GM21529 (cell line): ENCODE results near the gene PRRC2C.

Source experiments
- ATAC-seq: cut with Tn5 transposase; IDR thresholded peaks from one replicate; pipeline ENCODE4 v1.9.1; 2021; ENCODE audit not compliant: unreplicated experiment

Gene PRRC2C

DNA sequence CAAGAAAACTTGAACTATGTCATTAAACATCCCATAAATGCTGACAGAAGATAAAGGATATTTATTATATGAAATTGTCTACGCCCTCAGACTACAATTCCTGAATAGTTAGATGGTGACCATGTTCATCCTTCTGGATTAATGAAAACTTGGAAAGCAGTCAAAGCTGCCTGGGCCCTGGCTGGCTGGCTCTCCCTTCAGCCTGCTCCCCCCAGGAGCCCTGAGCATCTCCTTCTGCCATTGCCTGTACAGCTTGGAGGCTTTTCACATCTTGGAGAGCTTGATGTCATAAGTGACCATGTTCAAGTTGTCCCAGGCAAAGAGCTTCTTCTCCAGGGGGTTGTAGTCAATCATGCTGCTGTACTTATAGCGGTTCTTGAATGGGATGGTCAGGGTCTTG is 150.3 kb downstream of the PRRC2C start:
- no peak for ATAC-seq

DNA sequence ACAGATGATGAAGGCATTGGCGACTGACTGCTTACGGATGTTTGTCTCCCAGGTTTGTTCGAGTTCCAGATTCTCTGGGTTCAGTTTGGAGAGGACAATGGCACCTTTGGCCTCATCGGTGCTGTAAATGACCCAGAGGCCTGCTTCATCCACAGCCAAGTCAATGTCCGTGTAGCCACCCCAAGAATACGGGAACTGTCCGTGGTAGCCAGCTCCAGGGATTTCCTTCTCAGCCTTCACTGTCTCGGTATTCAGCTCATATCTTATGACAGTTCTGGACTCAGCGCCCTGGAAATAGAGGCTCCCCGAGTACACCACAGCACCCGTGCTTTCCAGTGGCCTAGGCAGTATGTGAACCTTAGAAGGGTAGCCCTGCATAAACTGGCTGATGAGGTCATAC is 150.8 kb downstream of the PRRC2C start:
- no peak for ATAC-seq

DNA sequence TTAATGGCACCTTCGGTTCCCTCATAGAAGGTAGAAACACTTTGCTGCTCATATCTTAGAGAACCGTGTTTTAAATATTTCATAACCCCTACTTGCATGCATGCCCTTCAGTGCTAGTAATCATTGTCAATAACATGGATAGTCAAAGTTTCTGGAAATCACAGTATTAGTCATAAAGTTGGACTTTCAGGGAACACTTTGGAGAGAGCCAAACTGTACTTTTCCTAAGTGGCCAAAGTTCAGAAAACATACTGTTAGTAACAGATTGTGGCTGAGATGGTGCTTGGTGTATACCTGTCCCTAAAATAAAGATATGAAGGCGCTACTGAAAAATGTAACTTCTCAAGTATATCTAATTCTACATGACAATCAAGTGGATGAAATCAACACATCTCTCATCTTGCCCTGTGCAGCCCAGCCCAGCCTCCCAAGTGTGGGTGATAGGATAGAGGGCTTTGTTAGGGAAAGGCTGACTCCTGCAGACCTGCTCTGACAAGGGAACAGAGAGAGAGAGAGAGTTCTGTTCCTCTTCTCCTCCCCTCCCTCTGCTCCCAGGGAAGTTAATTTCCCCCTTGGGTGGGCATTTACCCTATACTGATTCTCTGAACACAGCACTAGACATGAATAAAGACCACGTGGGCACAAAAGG is 152.7 kb downstream of the PRRC2C start:
- no peak for ATAC-seq

- no peak for ATAC-seq
Observed at GRCh38 chr1:171640225-171640624, 154.9 kb downstream of the PRRC2C start.

DNA sequence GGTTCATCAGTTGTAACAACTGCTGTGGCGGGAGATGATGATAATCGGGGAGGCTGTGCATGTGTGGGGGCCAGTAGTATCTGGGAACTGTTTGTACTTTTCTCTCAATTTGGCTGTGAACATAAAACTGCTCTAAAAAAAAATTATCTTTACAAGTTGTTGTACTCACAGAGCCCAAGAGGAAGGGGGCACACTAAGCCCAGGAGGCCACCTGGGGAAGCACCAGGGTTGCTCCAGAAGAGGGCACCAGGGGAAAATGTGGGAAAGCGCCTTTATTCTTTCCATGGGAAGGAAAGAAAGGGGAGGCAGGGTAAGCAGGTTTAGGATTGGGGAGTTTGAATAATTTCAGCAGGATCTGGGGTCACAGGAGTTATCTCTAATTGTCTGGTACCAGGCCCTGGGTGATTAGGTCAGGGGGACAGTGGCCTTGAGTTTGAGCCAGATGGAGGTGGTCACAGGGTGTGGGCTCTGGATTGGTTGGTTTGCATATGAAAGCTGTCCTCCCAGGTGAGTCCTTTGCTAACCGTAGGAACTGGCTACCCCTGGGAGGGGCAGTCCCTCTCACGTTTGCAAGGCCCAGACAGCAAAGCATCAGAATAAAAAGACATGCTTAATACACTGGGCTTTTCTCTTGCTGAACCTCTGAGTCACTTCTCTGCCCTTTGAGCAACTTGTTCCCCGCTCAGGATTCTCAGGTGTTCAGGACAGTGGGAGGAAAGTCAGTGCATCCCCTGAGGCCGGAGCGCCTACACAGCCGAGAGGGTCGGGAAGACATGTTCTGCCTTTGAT is 155.9 kb downstream of the PRRC2C start:
- no peak for ATAC-seq

GRCh38 chr1:171642197-171642596 is 156.9 kb downstream of the PRRC2C start:
- ATAC-seq, result no peak
